Stimulated activated CD8-positive, alpha-beta memory T cell treated with anti-CD3 and anti-CD28 coated beads, Interleukin-7, amount 100 ng/mL, for 48 hours (primary cell): ENCODE results near the gene SHOC2.
"Not testable (repeated sequence)": the region's sequence is repeated elsewhere in the genome, so short reads cannot be mapped to it uniquely, and the experiment has no call there.

Experiments
- DNase-seq, 2 donors: peaks; one replicate each; pipeline ENCODE4 v3.0.0-alpha.2; 2020; ENCODE audit warnings: low read depth in 1 of 2; ENCODE audit errors: extremely low read depth in 1 of 2

The SHOC2 gene

DNA sequence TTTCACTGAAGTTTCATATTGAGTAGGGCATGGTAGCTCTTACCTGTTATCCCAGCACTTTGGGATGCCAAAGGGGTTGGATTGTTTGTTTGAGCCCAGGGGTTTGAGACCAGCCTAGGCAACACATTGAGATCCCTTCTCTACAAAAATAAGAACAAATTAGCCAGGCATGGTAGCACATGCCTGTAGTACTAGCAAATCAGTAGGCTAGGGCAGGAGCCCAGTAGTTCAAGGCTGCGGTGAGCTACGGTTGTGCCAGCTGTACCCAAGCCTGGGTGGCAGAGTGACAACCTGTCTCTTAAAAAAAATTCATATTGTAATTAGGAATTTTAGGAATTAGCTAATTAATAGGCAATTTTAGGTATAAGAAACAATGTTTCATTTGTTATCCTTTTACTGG is 18.4 kb upstream of the SHOC2 start:
- DNase-seq: no peak

DNA sequence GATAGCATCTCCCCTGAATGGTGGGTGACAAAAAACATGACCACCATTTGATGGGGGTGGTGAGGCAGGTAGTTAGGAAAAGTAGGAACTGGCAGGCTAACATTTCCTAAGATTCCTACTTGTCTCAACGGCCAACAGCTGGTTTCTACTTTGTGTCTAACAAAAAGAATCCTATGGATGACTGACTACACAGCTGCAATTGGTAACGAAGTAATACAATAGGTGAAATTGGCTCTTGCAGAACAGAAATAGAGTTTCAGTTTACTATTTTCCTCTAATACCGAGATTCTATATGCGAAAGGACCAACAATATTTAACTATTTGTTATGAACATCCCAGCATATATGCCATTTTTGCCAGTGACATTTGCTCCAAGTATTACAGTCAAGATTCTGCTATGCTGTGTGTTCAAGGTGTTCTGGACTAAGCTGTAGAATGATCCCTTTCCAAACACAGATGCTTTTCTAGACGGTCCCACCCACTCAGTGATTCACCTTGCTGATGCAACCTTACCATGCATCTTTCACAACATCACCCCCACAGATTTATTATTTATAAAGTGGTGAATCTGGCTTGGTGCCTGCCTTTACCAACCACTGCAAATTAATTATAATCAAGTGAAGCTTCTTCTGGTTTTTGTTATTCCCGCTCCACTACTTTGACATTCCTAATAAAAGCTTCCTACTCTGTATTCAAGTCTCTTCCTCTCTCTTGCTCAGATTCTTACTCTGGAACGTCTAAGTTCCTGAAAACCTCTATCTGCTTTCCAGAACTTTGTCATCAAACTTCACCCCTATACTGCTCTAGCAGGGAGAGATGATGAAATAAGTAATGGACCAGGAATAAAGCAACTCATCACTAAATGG is 17.2 kb upstream of the SHOC2 start:
- DNase-seq: no peak

DNA sequence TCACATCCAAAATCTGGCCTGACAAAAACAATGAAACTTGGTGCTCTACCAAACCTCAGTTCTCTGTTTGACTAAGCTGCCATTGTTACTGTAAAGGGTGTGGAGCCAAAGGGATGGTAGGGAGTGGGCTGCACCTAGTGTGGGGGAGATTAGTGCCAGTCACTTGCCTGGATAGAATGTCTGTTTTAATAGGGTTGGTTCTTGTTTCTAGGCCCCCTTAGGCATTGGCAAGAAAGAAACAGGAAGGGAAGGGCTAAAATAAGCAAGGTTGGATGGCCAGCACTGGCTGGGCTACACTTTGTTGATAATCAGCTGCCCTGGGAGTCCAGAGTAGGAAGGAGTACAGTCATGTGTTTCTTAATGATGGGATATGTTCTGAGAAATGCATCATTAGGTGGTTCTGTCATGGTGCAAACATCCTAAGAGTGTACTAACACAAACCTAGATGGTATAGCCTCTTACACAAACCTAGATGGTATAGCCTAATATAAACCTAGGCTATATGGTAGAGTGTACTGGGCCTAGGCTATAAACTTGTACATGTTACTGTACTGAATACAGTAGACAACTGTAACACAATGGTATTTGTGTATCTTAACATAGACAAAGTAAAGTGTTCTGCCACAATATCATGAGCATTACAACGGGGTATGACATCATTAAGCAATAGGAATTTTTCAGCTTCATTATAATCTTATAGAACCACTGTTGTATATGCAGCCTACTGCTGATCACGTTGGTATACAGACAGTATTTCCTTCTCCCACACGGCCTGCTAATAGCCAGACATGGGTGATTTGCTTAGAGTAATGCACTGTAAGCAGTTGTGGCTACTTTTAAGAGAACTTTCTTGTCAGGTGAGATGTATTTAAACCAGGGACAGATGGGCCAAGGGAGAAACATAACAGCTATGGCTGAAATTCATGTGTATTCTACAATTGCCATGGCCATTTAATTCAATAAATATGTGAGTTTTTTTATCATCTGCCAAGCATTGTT is 15.8 kb upstream of the SHOC2 start:
- DNase-seq: no peak

DNA sequence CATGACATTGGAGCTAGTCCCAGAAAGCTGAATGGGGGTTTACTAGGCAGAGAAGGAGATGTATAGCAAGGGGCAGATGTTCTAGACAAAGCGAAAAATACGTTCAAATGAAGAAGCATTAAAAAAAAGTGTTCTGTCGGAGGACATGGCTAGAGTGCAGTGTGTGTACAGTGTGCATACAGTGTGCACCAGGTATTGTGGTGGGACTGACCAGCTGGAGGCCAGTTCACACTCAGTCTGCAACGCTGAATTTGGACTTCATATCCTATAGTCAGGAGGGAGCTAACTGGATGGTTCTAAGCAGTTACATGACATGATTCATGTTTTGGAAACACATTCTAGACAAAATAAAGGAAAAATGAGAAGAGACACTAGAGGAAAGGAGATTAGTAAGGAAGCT is 9.3 kb upstream of the SHOC2 start:
- DNase-seq: no peak

DNA sequence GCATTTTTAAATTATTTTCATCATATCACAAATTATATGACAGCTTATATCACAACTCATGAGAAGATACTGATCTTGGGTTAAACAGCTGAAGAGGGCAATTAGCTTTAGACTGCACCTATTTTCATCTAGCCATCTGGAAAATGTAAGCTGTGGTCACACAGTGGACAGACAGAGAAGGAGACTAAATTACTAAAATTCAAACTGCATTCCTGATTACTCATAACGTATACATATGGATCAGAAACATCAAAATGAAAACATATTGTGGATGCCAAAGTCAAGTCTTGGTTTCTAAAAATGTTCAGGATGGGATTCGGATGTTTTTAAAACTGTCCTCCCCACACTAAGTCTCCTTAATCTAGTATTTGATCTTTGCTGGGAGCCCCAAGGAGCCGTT is 7.0 kb upstream of the SHOC2 start:
- no peak for DNase-seq

DNA sequence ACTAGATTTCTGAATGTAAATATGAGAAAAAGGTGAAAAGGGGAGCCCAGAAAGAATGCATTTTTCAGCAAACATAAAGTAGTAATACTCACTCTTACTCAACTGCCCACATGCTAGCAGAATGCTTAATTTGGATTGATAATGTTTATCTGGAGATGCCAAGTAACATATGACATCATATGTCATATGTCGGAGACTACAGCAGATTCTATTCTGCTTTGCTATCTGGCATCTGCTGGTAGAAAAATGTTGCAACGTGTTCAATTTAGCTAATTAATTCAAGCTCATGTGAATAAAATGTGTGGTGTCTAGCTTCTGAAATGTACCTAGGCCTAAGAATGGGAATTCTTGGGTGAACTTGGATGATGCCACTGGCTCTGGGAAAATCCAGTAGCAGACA is 5.0 kb upstream of the SHOC2 start:
- DNase-seq: no peak

DNA sequence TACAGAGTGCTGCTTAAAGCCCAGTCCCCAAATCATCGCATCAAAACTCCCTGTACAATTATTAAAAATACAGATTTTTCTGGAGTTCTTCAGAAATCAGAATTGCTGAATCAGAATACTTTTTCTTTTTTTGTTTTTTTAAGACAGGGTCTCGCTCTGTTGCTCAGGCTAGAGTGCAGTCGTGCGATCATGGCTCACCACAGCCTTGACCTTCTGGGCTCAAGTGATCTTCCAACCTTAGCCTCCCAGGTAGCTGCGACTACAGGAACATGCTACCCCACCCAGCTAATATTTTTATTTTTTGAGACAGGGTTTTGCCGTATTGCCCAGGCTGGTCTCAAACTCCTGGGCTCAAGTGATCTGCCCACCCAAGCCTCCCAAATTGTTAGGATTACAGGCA is 4.4 kb upstream of the SHOC2 start:
- no peak for DNase-seq

DNA sequence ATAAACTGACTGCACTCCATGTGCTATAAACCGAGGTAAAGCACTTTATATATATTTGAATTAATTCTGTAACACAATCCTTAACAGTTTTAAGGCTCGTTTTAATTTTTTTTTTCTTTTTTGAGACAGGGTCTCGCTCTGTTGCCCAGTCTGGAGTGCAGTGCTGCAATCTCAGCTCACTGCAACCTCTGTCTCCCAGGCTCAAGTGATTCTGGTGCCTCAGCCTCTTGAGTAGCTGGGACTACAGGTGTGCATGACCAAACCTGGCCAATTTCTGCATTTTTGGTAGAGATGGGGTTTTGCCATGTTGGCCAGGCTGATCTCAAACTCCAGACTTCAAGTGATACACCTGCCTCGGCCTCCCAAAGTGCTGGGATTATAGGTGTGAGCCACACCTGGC is 3.8 kb upstream of the SHOC2 start:
- not testable (repeated sequence) for DNase-seq

DNA sequence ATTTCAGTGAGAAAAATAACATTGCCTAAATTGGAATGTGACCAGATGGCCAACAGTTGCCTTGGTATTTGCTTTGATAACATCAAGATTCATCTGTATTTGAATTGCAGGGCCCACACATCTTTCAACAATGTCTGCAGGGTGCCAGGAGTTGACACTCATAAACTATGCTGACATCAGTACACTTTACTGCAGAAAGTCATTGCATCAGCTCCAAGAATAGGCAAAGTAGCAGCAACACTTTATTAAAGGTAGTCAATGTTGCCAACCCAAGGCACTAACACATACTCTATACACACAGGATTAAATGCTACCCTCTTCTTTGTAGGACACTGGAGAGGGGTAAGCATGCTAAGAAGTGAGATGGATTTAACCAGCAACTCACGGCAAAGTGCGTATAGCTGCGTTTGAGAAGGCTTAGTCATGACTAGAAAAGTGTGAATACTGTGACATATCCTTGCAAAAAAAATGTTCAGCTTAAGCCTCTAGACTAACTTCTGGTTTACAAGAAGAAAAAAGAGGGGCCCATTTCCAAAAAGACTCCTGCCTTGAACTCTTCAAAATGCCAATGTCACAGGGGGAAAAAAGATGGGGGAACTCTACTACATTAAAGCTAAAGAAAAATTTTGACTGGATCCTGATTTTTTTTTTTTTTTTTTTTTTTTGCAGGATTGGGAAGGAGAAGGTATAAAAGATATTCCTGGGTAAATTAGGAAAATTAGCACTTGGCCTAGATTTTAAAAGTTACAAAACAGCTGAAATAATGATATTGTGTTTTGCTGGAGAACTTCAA is 2.7 kb upstream of the SHOC2 start:
- DNase-seq: no peak

DNA sequence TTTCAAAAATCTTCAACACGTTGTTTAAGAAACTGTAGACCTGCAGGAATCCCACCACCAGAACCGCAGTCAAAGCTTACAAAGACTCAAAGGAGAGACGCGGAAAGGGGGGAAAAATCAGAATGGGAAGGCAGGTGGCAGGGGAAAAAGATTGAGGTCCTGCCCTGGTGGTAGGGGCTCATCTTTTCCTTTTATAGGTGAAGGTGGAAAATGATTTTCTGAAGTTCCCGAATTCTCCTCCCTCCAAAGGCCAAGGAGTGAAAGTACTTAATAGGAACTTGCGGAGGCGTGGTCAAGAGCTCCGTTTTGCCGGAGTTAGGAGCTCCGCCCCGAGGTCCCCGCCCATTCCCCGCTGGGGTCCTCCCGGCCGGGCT is 1.1 kb upstream of the SHOC2 start:
- peak in 1 of 2 donors; percentile 88 for DNase-seq

DNA sequence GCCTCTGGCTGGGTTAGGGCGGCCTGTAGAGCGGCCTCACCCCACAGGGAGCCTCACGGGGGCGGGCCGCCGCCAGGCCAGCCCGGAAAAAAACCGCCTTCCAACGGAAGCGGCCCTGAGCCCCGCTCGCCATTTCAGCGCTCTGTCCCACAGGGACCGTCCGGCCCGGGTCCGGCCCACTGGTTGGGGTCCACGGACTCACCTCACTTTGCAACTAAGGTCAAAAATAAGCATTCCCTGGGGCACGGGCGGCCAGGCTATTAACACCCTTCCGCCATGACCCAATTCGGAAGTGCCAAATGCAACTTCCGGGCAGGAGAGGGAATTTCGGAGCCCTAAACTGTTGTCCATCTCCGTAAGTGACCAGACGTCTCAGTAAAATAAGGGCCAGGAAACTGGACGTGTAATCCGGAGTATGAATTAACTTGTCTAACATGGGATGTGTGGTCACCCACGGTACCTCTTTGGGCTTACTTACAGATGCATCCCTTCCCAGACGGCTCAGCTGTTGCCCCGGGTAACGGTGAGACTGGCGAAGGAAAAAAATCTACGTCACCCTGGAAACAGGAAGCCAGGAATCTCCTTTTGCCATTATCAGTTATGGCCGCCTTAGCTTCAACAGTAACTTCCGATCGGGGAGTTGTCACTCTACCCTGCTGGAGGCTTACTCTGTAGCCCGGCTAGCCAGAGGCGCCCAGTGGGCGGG is 608 bp upstream of the SHOC2 start, which contains the start of gene BBIP1:
TSS of gene BBIP1 (minus strand) at position 538 of the 706 bp plus-strand sequence. CDS start 1,023 bp downstream, outside the sequence.
- DNase-seq: peak in 1 of 2 donors; percentile 81

DNA sequence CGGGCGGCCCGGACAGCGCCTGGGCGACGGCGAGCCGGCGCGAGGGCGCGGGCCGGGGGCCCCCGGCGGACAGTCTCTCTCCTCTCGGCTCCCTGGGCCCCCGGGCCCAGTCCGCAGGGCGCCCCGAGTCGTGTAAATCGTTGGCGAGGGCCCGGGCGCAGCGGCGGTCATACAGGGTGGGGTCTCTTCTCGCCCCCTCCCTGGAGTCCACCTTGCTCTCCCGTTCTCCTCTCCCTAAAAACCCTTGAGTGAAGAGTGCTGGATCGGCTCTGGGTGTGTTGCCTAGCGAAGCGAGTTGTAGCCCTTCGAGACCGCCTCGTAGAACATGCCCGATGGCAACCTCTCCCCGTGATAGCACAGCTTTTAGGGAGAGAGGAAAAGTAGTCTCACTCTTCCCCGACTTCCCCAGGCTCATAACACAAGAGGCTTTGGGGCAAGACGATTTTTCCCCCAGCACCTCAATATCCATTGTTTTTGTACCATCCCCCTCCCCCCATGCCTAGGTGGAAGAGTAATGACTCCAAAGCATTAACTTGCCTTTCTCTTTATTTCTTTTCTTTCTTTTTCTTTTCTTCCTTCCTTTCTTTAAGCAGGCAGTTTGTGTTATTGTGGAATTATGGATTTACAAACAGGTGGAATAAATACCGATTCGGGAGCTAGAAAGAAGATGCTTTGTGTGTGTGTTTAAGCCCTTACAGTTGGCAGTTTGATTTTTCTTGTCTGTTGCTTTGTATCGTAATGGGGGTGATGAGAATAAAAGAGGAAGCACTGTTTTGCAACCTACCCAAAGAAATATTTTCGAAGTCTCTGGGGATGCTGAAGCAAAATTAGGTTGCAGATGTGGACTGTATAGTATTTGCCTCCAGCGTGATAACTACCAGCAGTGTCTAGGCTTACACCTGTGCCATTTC is 822 bp downstream of the SHOC2 start:
- DNase-seq: no peak

DNA sequence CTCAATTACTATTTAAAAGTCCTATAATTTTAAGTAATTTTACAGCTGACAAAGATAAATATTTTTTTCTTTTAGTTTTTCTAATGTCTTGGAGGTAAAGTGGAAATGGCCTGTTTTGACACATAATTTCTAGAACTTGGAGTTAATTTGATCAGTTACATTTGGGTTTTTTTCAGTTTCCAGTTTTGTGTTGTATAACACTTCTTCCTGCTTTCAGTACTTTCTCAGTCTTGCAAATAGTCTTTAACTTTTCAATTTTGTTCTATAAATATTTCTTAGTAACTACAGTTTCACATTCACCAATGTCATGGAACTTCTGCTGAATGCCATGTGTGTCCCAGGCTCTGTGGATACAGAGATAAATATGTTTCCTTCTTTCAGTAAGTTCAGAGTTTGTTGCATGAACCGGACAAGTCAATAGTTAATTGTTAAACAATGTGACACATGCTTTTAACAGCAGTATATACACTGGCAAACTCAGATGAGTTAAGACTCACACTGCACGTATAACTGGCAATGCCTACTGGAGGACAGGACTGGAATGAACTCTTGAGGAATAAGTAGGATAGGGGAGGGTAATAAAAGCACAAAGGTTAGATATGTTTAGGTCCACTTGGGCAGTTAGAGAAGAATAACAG is 4.6 kb downstream of the SHOC2 start:
- no peak for DNase-seq

DNA sequence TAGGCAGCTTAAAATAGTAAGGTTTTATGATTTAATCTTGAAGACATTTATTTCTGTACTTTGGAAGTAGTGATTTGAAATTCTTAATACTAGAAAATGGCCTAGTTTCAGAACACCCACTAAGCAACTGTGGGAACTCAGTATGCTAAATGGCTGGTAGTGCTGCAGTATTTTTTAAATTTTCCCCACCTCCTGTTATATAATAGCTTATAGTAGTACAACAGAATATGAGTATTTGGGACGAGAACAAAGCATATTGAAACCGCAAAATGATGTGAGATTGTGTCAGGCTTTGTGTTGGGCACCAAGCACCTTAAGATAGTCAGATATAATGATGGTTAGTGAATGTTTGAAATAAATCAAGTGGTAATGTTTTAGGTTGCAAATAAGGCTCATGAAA is 8.1 kb downstream of the SHOC2 start:
- no peak for DNase-seq

DNA sequence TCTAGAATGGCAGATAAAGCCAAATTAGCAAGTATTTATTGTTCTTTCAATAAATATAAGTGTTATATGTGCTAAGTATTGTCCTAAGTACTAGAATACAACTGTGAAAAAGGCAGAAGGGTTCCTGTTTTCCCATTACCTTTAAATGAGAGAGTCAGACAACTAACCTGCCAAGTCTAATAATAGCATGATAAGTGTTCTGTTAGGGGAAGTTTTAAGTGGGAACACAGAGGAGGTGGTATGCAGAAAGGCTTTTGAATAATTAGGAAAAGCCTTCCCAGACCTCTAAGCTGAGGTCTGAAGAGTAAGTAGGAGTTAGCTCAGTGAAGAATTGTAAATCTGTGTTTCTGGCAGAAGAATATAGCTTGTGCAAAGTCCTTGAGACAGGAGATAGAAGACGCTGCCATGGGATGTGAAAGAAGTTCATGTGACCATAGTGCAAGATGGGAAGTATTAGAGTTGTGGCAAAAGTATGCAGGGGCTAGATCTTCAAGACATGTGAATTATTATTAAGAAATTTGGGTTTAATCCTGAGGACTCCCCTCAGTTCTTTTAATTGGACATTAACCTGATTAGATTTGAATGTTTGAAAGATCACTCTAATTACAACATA is 12.5 kb downstream of the SHOC2 start:
- DNase-seq: no peak

DNA sequence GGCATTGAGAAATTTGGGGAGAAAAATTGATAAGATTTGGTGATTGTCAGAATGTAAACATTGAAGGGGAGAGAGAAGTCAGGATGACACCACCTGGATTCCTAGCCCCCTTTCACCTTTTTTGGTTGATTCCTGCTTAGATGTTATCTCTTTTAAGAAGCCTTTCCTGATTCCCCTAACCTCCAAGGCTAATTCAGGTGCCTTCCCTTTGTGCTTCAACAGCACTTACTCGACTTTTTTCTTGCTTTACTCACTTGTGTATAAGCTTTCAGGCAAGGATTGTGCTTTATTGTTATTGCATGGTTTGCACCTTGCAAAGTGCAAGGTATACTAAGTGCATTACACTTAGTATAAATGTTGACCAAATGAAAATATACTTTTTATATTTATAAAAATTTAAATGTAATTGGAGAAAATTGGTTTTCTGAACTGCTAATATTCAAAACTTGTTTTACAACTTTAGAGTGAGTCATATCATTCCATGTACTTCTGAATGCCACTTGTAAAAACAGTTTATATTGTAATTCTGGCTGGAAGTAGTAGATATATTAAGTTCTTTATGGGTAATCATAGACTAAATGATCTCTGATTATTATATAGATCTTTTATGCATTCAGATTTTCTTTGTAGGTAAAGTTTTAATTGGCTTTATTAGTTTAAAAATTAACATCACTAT is 13.2 kb downstream of the SHOC2 start:
- no peak for DNase-seq

DNA sequence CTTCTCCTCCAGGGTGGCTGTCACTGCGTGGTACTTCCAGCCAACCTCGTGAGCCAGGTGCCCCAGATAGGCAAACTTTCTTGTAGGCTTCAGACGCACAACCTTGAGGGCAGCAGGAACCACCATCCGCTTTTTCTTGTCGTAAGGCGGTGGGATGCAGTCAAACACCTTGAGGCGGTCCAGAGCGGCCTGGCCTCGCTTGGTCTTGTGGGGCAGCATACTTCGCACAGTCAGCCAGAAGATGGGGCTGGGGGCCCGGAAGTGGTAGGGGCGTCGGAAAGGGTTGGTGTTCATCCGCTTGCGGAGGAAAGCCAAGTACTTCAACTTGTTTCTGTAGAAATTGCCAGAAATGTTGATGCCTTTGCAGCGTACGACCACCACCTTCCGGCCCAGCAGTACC is 17.4 kb downstream of the SHOC2 start:
- no peak for DNase-seq

DNA sequence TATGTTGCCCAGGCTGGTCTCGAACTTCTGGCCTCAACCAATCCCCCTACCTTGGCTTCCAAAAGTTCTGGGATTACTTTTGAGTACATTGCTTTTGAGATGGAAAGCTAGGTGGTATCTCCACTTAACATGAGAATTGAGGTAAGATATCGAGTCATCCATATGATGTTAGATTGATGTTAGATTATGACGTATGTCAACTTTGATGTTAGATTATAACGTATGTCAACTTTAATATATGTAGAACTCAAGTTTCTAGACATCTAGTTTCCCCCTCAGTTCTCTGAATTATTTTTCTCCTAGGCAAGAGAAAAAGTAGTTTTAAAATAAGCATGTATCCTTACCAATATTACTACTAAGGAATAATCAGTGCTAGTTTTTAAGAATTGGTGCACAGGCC is 20.0 kb downstream of the SHOC2 start:
- DNase-seq: no peak
